Measurements from ENCODE around the gene MYRIP.

The MYRIP gene

DNA sequence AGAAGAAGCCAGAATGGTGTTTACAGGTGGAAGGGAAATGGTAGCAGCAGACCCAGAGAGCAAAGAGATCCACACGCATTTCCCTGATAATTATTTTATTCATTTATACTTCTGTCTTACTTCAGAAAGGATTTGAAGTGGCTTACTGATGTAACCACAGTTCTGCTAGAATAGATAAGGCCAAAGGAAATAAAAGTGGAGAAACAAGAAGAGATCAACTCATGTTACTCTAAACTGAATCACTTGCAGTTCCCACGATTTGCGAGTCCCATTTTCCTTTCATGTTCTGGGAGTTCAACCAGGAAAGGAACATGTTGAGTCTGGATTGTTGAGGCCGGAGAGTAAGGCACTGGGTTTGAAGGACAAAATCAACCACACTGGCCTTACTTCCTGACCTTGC lies 151.8 kb downstream of the MYRIP start:
- DNase-seq (ENCODE audit: extremely low read depth in 1 of 2, low read depth in 1 of 2) = no peak

DNA sequence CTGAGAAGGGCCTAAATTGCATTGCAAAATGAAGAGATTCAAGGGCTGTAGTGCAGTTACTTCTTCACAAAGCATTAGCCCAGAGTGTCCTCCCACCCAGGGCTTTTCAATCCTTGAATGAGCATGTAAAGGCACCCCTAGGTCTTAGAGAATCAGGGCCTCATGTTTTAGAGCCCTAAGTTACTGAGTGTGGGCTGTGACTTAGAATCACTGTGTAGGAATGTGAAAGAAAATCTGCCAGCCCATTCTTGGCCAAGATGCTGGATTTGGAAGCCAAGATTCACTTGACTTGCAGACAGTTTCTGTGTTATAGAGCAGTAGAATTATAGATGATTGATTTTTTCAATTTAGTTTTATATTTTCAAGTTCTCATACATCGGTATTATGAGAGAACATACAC lies 153.2 kb downstream of the MYRIP start:
- no peak for DNase-seq (ENCODE audit: extremely low read depth in 1 of 2, low read depth in 1 of 2)

DNA sequence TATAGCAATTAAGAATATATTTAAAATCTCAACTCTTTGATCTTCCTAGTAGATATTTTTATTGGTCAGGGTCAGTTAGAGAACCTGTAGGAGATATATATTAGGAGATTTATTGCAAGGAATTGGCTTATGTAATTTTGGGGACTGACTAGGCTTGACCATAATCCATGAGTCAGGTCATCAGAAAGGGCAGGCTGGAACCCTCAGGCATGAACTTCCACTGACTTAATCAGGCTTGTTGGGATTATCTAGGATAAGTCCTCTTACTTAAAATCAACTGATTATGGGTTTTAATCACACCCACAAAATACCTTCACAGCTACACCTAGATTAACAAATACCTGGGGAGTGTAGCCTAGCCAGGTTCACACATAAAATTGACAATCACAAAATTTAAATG lies 156.1 kb downstream of the MYRIP start:
- no peak for DNase-seq (ENCODE audit: extremely low read depth in 1 of 2, low read depth in 1 of 2)

DNA sequence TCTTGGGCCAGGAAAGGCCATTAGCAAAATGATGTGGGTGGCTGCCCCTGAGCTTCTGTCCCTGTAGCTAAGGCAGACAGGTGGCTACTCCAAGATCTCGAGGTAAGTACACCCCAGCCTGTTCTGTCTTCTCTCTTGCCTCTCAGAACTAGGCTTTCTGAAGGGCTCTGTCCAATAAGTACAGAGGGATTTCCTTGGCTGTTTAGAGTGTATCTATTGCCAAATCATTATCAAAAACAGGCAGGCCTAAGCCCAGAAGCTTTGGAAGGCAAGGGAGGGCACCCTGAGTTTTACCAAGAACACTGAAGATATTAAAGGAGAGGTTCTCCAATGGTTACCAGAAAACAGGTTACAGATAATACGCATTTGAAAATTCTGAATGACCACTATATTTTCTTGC lies 156.6 kb downstream of the MYRIP start:
- DNase-seq (ENCODE audit: extremely low read depth in 1 of 2, low read depth in 1 of 2) = no peak

- DNase-seq (ENCODE audit: extremely low read depth in 1 of 2, low read depth in 1 of 2) = no peak
Observed at GRCh38 chr3:39970982-39971381, 161.6 kb downstream of the MYRIP start.

DNA sequence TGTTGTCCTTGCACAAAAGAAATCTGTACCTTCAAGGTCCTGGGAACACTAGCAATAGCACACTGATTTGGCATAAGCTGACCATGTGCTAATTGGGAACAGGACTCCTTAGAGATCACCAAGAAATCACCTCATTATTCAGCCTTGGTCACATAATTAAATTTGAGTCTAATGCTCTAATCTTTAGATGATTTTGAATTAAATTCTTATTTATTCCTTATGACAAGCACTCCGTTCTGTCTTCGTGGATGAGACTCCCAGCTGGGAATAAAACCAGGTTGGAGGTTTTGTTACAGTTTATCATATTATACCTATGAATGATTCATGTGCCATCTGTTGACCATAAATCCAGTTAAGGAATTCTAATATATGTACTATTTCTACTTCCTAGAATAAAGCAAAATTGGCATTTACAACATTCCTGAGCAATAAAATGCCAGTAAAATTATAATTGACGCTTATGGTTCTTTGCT lies 162.2 kb downstream of the MYRIP start:
- DNase-seq (ENCODE audit: extremely low read depth in 1 of 2, low read depth in 1 of 2) = no peak

DNA sequence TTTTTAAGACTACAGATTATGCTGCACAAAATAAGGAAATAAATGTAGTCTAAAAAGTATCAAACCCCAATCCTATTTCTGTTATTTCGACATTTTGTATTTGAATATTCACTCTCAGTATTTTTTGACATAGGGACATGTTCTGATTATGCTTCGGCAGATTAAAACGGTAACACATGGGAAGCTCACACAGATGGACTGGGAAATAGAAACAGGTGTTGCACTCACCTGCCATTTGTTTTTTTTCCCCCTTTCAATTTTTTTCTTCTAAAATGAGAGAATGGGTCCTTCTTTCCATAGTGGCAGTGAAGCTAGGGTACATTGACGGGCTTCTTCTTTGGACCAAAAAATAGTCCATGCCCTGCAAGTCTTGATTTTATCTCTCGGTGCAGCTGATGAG lies 163.1 kb downstream of the MYRIP start:
- no peak for DNase-seq (ENCODE audit: extremely low read depth in 1 of 2, low read depth in 1 of 2)

GRCh38 chr3:39977058-39977794 lies 167.8 kb downstream of the MYRIP start:
- no peak for DNase-seq (ENCODE audit: extremely low read depth in 1 of 2, low read depth in 1 of 2)

- DNase-seq (ENCODE audit: extremely low read depth in 1 of 2, low read depth in 1 of 2) = no peak
Observed at GRCh38 chr3:39978308-39978707, 168.9 kb downstream of the MYRIP start.

DNA sequence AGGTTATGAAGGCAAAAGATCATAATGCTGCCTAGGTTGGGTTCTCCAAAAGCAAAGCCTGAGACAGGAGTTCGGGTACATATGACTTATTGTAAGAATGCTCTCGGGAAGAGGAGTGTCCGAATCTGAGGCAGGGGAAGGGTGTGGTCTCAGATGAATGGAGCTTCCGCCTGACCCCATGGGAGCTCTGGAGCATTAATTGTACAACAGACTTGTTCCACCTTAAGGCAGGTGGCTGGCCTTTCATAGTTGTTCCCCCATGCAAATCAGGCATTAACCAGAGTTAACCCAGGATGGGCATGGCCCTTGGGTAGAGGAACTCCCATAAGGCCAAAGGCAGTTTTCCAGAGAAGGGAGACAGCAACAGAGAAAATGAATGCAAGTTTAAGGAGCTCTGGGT lies 170.6 kb downstream of the MYRIP start:
- no peak for DNase-seq (ENCODE audit: extremely low read depth in 1 of 2, low read depth in 1 of 2)

- no peak for DNase-seq (ENCODE audit: extremely low read depth in 1 of 2, low read depth in 1 of 2)
Observed at GRCh38 chr3:39980781-39981180, 171.4 kb downstream of the MYRIP start.

GRCh38 chr3:39981547-39982184 lies 172.3 kb downstream of the MYRIP start:
- DNase-seq (ENCODE audit: extremely low read depth in 1 of 2, low read depth in 1 of 2) = no peak

DNA sequence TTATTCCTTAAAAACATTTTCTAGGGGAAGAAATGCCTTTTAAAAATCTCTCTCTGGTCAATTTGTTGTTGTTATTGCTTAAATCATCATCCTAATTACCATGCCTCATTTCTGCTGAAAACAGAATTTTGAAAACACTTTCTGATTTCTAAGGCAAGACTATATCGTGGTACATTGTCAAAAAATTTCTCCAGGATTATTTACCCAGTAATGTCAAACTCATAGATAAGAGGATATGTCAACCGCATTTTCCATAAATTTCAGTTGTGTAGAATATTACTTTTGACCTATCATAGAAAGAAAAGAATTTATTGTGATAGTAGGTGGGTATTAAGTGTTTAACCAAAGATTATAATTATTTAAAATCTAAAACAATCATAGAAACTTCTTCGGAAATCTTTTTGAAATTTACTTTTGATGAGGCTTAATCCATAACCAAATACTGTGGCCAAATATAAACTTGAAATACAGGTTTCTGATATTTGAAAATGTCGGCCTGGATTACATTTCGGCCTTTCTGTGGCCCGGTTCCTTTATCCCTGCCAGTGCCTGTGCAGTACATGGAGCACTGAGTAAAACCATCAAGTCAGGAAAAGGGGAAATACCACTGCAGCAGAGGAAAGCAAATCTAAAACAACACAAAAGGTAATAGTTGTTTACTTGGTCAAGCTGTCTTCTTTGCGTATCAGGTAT lies 173.4 kb downstream of the MYRIP start:
- no peak for DNase-seq (ENCODE audit: extremely low read depth in 1 of 2, low read depth in 1 of 2)

- DNase-seq (ENCODE audit: extremely low read depth in 1 of 2, low read depth in 1 of 2) = no peak
Observed at GRCh38 chr3:39989746-39990145, 180.3 kb downstream of the MYRIP start.

DNA sequence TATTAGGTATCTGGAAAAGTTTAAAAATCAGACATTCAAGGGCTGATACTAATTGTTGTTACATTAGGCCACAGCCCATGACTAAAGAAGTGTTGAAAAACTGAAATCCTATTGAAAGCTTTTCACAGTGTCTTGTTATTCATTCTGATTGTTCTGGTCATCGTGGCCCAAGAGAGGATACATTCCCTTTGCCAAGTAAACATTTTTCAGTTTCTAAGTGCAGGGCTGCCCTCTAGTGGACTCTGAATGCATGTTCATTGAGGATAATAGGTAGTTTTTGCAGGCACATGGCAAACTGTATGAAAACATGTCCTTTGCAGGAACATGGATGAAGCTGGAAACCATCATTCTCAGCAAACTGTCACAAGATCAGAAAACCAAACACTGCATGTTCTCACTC lies 181.1 kb downstream of the MYRIP start:
- DNase-seq (ENCODE audit: extremely low read depth in 1 of 2, low read depth in 1 of 2) = no peak

- DNase-seq (ENCODE audit: extremely low read depth in 1 of 2, low read depth in 1 of 2) = no peak
Observed at GRCh38 chr3:40008796-40009195, 199.4 kb downstream of the MYRIP start.

- no peak for DNase-seq (ENCODE audit: extremely low read depth in 1 of 2, low read depth in 1 of 2)
Observed at GRCh38 chr3:40009991-40010390, 200.6 kb downstream of the MYRIP start.

- DNase-seq (ENCODE audit: extremely low read depth in 1 of 2, low read depth in 1 of 2) = no peak
Observed at GRCh38 chr3:40012381-40012780, 203.0 kb downstream of the MYRIP start.

- no peak for DNase-seq (ENCODE audit: extremely low read depth in 1 of 2, low read depth in 1 of 2)
Observed at GRCh38 chr3:40016391-40016790, 207.0 kb downstream of the MYRIP start.

GRCh38 chr3:40018369-40018768 lies 209.0 kb downstream of the MYRIP start:
- no peak for DNase-seq (ENCODE audit: extremely low read depth in 1 of 2, low read depth in 1 of 2)

GRCh38 chr3:40019376-40019775 lies 210.0 kb downstream of the MYRIP start:
- DNase-seq (ENCODE audit: extremely low read depth in 1 of 2, low read depth in 1 of 2) = no peak

- no peak for DNase-seq (ENCODE audit: extremely low read depth in 1 of 2, low read depth in 1 of 2)
Observed at GRCh38 chr3:40020689-40021088, 211.3 kb downstream of the MYRIP start.
